Endometrial microvascular endothelial cells (primary cell): ENCODE measurements around the gene SERPINF2. TPM values are rescaled to one million over a fixed set of nuclear protein-coding genes. Genes with fewer than 3 reads are reported as not detected.
"Not testable (repeated sequence)": the region's sequence is repeated elsewhere in the genome, so short reads cannot be mapped to it uniquely, and the experiment has no call there.

Experiments
- in situ Hi-C: cut with HindIII; loops from 2 replicates; pipeline ENCODE4 v1.10.0; 2017; ENCODE audit warnings: low sequenced_read_pairs, low pct_unique_long_range_greater_than_20kb; ENCODE audit errors: inconsistent ontology term
- total RNA-seq: library from RNA; depleted of rRNA; stranded (reverse); fragments of >200 nt; gene quantifications from one replicate; pipeline ENCODE4 v1.2.3, GENCODE V29; 2015; ENCODE audit errors: inconsistent ontology term

The SERPINF2 gene
- total RNA-seq, 1 donor from 2014 or later, result 0.56 TPM

DNA sequence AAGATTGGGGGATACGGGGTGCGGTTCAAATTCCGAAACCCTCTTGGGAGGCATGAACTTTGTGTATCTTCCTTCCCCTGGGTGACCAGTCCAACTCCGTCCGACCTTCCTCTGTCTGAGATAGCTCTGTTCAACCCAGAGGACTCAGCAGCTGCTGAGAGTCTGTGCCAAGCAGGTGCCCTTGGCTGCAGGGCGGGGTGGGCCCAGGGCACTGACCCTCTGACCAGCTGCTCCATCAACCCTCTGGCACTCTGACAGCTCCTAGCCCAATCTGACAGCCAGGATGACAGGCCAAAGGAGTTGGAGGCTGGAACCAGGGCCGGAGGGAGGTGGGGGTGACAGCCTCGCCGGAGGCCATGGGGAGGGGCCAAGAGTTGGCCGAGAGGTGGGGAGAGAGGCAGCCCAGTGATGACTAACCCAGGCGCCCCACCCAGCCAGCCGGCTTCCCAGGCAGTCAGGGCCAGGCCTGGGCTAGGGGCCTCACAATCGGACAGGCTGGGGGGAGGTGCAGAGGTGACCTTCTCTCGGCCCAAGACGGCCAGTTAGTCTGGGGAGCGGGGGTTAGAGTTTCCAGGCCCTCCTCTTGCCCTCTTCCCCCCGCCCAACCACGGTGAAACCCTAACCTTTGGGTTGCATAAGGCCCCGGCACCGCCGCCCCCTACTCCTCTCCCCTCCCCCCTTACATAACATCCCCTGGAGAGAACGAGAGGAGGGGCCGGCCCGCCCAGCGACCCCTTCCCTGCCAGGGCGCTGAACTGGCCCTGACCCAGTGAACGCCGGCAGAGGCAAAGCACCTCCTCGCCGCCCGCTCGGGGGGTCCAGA lies 27.5 kb upstream of the SERPINF2 start:
- in situ Hi-C loops, result no loop called here

DNA sequence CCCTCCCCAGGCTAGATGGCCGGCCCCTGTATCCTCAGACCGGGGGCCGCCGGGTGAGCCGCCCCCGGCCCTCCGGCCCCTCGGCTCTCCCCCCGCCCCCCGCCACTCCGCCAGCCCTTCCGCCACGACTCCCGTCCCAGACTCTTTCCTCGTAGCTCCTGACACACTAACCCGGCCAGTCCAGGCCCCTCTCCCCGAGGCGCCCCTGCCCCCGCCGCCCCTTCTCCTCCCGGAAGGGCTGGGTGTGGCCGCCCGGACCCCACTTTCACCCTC lies 26.9 kb upstream of the SERPINF2 start:
- in situ Hi-C loops, result no loop called here

DNA sequence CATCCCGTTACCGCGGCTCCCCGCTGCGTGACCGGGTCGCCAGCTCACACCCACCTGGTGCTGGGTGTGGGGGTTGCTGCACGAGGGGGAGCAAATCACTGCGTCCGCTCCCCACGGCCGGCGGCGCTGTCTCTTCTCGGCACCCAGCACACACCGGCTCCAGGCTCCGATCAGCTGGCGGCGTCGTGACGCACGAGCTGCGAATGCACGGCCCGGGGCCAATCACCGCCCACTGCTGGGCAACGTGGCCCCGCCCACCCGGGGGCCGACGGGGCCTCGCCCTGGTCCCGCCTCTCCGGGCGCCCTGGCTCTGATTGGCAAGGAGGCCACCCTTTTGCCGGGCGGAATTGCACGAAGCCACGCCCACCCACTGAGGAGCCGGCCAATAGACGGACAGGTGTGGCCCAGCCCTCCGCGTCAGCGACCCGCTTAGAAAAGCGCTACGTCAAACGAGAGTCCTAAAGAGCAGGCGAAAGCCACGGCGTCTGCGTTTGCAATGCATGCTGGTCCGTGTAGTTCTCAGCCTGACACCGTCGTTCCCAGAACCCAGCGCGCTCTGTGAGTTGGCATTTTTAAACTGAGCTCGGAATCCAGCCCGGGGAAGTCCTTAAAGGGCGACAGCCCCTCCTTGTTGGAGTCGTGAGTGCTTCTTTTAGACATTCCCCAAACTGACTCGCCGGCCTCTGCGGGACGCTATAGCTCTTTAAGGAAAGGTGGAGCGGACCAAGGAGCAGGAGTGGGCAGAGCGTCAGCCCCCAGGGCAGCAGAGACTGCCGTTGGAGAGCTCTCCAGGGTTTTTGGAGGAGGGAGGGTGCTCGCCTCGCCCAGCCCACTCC lies 26.4 kb upstream of the SERPINF2 start:
- in situ Hi-C loops, result no loop called here

DNA sequence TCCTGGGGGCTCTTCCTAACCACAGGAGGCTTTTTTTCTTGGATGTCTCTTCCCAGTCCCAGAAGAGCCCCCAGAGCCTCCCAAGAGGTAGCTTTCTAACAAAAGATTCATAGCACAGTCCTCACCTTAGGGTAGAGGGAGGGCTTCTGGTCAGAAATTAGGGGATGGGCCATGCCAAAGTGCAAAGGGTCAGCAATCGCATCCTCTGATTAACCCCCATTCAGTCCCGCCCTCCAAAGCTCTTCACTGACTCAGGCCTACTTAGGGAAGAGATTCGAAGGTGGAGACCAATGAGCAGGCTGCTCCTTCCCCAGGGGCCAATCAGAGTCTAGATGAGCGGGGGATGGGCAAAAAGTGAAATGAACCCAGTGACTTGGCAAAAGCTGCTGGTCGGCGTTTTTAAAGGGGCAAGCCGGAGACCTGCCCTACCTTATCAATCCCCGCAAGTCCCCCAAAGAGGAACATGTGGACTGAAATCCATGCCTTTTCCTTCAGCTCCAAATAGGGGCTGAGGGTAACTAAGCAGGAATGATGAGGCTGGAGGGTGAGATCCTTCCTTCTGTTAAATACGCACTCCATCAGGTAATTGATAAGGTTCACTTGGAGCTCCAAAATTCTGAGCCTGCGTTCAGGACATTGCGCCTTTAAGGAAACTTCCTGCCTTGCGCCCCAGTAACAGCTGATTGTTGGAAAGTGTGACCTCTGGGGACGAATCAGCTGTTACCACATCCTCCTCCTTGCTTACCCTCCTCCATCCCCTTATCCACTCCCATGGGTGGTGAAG lies 25.6 kb upstream of the SERPINF2 start:
- in situ Hi-C loops, result no loop called here

DNA sequence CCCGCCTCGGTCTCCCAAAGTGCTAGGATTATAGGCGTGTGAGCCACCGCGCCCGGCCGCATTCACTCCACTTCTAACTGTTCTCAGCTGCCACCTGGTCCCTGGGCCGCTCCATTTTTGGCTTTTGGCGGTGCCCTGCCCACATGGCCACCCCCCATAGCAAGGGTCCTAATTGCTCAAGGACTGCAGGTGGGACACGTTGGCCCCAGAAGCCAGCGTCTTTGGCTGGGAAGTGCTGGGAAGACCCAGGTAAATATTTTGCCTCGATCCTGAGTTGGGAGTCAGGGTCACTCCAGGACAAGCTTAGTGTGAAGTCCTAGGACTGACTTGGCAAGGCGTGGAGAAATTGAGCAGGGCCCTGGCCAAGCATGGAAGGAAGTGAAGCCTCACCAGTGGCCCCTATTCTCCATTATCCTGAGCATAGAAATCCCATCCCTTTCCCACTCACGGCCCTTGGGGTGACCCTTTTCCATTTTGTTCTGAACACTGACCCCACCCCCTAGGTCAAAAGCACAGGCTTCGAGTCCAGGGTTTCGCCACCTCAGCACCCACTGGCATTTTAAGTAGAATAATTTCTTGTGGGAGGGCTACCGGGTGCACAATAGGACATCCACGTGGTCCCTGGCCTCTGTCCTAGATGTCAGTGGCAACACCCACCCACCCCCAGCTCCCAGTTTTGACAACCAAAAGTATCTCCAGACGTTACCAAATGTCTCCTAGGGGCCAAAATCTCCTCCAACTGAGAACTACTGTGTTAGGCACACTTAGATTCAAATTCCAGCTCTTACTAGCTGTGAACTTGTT lies 24.1 kb upstream of the SERPINF2 start:
- in situ Hi-C loops, result no loop called here

DNA sequence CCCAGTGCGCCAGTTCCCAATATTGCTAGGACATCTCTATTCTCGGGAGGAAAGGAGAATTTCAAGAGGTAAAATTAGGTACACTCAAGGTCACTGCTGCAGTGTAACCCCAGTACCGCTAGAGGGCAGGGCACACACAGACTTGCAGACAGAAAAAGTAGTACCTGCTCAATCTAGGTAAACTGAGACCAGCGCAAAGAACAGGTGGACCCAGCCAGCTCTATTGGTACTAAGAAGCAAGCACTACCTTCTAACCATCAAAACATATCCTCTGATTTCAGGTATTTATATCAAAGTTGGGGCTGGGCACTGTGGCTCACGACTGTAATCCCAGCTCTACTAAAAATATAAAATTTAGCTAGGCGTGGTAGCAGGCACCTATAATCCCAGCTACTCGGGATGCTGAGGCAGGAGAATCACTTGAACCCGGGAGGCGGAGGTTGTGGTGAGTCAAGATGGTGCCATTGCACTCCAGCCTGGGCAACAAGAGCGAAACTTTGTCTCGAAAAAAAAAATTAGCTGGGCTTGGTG lies 21.8 kb upstream of the SERPINF2 start:
- in situ Hi-C loops, result no loop called here

DNA sequence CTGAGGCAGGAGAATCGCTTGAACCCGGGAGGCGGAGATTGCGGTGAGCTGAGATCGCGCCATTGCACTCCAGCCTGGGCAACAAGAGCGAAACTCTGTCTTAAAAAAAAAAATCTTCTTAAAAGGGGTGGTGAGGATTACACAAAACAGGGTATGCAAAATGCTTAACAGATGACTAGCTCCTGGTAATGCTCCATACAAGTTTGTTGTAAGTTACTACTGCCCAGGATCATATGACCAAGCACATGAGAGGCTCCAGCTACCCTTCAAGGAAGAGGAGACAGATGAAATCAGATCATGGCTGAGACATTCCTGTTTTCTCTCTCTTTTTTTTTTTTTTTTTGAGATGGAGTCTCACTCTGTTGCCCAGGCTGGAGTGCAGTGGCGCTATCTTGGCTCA lies 20.6 kb upstream of the SERPINF2 start:
- in situ Hi-C loops, result not testable (repeated sequence)

DNA sequence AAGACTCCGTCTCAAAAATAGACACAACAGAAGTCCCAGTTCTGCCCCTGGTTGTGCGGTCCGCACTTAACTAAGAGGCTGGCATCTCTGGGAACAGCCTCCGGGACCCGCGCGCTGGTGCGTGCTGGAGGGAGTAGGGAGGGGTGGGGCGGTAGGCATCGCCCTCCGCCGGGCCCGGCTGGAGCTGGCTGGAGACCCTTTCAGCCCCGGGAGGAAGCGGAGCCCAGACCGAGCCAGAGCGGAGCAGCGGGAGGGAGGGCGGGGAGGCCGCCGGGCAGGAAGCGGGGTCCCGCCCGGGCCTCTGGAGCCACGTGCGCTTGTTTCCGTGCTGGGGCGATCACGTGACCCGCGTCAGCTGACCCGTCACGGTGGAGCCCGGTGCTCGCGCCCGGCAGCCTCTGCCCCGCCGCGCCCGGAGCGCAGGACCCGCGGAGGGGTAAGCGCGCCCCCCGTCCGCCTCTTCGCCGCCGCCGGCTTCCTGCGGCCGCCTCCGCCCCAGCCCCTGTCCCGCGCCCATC lies 18.3 kb upstream of the SERPINF2 start, which contains the start of gene WDR81:
Gene WDR81, plus strand, starts transcription at position 354 of the 518 bp plus-strand sequence. CDS start 256 bp downstream, outside the sequence.
- in situ Hi-C loops, result no loop called here

DNA sequence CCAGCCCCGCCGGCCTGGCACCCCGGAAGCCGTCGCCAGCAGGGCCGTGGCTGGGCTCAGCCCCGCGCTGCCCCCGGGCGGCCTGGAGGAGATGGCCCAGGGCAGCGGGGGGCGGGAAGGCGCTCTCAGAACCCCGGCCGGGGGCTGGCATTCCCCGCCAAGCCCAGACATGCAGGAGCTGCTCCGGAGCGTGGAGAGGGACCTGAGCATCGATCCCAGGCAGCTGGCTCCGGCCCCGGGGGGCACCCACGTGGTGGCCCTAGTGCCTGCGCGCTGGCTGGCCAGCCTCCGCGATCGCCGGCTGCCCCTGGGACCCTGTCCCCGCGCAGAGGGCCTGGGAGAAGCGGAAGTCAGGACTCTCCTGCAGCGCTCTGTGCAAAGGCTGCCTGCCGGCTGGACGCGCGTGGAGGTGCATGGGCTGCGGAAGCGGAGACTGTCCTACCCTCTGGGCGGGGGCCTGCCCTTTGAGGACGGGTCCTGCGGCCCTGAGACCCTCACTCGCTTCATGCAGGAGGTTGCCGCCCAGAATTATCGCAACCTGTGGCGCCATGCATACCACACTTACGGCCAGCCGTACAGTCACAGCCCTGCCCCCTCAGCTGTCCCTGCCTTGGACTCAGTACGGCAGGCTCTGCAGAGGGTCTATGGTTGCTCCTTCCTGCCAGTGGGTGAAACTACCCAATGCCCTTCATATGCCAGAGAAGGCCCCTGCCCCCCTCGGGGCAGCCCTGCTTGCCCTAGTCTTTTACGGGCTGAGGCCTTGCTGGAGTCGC lies 17.6 kb upstream of the SERPINF2 start:
- in situ Hi-C loops, result no loop called here

DNA sequence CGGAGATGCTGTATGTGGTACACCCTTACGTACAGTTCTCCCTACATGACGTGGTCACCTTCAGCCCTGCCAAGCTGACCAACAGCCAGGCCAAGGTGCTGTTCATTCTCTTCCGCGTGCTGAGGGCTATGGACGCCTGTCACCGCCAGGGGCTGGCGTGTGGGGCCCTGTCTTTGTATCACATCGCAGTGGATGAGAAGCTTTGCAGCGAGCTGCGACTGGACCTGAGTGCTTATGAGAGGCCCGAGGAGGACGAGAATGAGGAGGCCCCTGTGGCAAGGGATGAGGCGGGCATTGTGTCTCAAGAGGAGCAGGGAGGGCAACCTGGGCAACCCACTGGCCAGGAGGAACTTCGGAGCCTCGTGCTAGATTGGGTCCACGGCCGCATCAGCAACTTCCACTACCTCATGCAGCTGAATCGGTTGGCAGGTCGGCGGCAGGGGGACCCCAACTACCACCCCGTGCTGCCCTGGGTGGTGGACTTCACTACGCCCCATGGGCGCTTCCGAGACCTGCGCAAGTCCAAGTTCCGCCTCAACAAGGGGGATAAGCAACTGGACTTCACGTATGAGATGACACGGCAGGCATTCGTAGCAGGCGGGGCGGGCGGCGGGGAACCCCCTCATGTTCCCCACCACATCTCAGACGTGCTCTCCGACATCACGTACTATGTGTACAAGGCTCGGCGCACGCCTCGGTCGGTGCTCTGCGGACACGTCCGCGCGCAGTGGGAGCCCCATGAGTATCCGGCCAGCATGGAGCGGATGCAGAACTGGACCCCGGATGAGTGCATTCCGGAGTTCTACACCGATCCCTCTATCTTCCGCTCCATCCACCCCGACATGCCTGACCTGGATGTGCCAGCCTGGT lies 16.8 kb upstream of the SERPINF2 start:
- in situ Hi-C loops, result no loop called here

DNA sequence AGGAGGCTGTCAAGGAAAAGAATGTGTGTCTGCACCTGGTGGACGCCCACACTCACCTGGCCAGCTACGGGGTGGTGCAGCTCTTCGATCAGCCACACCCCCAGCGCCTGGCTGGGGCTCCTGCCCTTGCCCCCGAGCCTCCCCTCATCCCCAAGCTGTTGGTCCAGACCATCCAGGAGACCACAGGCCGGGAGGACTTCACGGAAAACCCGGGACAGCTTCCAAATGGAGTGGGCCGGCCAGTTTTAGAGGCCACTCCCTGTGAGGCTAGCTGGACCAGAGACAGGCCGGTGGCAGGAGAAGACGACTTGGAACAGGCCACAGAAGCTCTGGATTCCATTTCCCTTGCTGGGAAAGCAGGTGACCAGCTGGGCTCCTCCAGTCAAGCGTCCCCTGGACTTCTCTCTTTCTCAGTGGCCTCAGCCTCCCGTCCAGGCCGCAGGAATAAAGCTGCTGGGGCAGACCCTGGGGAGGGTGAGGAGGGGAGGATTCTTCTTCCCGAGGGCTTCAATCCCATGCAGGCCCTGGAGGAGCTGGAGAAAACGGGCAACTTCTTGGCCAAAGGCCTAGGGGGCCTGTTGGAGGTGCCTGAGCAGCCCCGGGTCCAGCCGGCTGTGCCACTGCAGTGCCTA lies 15.9 kb upstream of the SERPINF2 start:
- in situ Hi-C loops, result no loop called here

DNA sequence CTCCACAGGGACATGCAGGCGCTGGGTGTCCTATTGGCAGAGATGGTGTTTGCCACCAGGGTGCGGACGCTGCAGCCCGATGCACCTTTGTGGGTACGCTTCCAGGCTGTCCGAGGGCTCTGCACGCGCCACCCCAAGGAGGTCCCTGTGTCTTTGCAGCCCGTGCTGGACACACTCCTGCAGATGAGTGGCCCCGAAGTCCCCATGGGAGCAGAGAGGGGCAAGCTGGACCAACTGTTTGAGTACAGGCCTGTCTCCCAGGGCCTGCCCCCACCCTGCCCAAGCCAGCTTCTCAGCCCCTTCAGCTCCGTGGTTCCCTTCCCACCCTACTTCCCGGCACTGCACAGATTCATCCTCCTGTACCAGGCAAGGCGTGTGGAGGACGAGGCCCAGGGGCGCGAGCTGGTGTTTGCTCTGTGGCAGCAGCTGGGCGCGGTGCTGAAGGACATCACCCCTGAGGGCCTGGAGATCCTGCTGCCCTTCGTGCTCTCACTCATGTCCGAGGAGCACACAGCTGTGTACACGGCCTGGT lies 15.3 kb upstream of the SERPINF2 start:
- in situ Hi-C loops, result no loop called here

DNA sequence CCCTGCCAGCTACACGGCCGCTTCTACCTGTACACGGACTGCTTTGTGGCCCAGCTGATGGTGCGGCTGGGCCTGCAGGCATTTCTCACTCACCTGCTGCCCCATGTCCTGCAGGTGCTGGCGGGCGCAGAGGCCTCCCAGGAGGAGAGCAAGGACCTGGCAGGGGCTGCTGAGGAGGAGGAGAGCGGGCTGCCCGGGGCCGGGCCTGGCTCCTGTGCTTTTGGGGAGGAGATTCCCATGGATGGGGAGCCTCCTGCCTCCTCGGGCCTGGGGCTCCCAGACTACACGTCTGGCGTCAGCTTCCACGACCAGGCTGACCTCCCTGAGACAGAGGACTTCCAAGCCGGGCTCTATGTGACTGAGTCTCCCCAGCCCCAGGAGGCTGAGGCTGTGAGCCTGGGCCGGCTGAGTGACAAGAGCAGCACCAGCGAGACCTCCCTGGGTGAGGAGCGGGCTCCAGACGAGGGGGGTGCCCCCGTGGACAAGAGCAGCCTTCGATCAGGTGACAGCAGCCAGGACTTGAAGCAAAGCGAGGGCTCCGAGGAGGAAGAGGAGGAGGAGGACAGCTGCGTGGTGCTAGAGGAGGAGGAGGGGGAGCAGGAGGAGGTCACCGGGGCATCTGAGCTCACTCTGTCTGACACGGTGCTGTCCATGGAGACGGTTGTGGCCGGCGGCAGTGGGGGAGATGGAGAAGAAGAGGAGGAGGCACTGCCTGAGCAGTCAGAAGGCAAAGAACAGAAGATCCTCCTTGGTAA lies 14.6 kb upstream of the SERPINF2 start:
- in situ Hi-C loops, result no loop called here

DNA sequence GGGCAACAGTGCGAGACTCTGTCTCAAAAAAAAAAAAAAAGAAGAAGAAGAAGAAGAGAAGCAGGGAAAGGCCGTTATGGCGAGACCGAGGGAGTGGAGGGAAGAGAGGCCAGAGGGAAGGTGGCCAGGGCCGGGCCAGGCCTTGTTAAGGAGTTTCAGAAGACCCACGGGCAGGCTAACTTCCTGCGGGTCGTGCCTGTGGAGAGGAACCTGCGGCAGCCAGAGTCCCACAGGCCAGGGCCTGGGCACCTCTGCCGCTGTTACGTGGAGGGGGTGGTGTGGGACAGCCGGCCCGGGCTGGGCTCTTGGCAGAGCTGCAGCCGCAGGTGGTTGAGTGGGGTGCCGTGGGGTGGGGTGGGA lies 12.7 kb upstream of the SERPINF2 start:
- in situ Hi-C loops, result no loop called here

DNA sequence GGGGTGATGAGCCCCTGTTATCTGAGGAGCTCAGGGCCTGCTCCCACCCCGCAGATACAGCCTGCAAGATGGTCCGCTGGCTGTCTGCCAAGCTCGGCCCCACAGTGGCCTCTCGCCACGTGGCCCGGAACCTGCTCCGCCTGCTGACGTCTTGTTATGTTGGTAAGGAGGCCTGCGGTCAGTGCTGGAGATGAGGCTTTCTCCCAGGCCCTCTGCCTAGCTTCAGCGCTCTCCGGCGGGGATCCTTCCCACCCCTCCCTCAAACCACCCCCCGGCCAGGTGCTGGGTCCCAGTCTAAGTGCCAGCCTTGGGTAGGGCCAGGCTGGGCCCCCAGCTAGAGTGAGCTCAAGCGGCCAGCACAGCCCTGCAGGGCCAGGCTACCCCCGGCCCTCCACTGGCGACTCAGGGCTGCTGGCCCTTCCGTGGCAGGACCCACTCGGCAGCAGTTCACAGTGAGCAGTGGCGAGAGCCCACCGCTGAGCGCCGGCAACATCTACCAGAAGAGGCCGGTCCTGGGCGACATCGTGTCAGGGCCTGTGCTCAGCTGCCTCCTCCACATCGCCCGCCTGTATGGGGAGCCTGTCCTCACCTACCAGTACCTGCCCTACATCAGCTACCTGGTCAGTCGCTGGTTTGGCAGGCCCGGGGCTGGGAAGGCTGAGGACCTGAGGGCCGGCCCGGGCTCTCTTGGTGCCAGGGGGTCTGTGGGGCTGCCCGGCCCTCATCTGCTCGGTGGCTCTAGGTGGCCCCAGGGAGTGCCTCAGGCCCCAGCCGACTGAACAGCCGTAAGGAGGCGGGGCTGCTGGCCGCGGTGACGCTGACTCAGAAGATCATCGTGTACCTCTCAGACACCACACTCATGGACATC lies 12.1 kb upstream of the SERPINF2 start:
- in situ Hi-C loops, result no loop called here
